ENCODE results near the gene ACSF3.

Gene ACSF3

DNA sequence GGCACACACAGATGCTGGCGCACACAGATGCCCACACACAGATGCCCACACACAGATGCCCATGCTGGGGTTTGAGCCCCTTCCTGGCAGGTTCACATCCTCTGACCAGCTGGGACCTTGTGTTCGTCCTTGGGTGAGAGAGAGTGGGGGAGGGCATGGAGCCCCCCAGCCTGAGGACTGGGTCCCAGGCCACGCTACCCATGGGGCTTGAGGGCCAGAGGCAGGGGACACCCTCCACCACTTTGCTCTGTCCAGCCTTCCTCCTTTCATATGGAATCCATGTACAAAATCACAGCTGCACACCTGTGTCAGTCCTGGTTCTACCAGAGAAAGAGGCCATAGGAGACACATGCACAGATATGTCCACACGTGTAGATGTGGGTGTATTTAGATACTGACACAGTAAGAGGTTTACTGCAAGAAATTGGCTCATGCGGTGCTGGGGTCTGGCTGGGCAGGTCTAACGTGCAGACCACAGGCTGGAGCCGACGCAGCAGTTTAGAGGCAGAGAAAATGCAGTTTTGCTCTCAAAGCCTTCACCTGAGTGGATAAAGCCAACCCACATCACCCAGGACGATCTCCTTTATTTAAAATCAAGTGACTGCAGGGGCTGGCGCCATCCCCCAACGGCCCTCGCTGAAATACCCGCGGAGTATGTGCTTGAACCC, 95.8 kb downstream of the ACSF3 start:
- H3K79me2 ChIP-seq (ENCODE audit: insufficient read depth, low read length) = no peaks in the 10 kb centered on the region
- H4K20me1 ChIP-seq (ENCODE audit: insufficient read depth, low read length) = no peaks in the 10 kb centered on the region
- H3K27me3 ChIP-seq (ENCODE audit: insufficient read depth, low read length) = 0 out of 2 replicates have a peak, but pooled peaks cover 8% of the 10 kb centered on the region
- H3K36me3 ChIP-seq (ENCODE audit: insufficient read depth, low read length) = no peaks in the 10 kb centered on the region
- H3K9ac ChIP-seq (ENCODE audit: low read length) = no peak overlapping the region
- H3F3A ChIP-seq (ENCODE audit: insufficient read depth, low read length) = 0 out of 2 replicates have a peak, but pooled peaks cover 6% of the 10 kb centered on the region
- no peak overlapping the region for H2AFZ ChIP-seq (ENCODE audit: low read length)
- no peaks in the 10 kb centered on the region for H3K9me3 ChIP-seq (ENCODE audit: low read length)
- H3K27ac ChIP-seq (ENCODE audit: low read depth, low read length, poor library complexity, severe bottlenecking) = no peak overlapping the region
- H3K4me3 ChIP-seq (ENCODE audit: low read depth, low read length, poor library complexity, severe bottlenecking) = no peak overlapping the region
- H3K4me1 ChIP-seq (ENCODE audit: insufficient read depth, low read length, severe bottlenecking) = peaks cover 4% of the 10 kb centered on the region
- TF ChIP-seq, protein P1, sequence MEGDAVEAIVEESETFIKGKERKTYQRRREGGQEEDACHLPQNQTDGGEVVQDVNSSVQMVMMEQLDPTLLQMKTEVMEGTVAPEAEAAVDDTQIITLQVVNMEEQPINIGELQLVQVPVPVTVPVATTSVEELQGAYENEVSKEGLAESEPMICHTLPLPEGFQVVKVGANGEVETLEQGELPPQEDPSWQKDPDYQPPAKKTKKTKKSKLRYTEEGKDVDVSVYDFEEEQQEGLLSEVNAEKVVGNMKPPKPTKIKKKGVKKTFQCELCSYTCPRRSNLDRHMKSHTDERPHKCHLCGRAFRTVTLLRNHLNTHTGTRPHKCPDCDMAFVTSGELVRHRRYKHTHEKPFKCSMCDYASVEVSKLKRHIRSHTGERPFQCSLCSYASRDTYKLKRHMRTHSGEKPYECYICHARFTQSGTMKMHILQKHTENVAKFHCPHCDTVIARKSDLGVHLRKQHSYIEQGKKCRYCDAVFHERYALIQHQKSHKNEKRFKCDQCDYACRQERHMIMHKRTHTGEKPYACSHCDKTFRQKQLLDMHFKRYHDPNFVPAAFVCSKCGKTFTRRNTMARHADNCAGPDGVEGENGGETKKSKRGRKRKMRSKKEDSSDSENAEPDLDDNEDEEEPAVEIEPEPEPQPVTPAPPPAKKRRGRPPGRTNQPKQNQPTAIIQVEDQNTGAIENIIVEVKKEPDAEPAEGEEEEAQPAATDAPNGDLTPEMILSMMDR (IDR thresholded peaks at IDR 0.05; ENCODE audit: low read length) = no peak
- no peak for TF ChIP-seq EZH2 (IDR thresholded peaks at IDR 0.05; ENCODE audit: borderline replicate concordance, low read length)
- no peaks in the 10 kb centered on the region for H3K9me2 ChIP-seq (ENCODE audit: low read depth, low read length)
- H3K4me2 ChIP-seq (ENCODE audit: low read length) = no peak overlapping the region

DNA sequence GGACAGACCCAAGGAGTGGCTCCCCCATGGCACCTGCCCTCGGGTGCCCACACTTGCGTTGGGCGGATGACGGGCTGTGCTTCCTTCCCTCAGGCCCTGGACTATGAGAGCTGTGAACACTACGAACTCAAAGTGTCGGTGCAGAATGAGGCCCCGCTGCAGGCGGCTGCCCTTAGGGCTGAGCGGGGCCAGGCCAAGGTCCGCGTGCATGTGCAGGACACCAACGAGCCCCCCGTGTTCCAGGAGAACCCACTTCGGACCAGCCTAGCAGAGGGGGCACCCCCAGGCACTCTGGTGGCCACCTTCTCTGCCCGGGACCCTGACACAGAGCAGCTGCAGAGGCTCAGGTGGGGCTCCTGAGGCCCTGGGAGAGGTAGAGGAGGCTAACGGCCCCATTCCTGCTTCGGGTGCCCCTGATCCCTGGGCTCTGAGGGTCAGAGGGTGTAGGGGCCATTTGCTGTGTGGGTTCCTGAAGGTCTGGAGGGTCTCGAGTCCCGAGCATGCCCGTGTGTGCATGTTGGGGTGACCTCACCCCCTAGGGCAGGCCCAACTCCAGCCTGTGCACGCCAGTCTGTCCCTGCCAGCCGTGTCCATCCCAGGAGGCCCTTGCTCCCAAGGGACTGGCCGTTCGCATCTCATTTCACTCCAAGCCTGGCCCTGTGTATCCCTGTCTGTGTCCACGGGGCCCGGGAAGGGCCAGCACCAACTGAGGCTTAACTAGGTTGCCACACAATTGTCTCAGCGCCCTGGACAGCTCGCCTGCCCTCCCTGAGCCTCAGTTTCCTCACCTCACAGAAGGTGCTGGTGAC, 96.7 kb downstream of the ACSF3 start:
- Histone ChIP-seq H3K27ac (ENCODE audit: low read depth, low read length, poor library complexity, severe bottlenecking) (no peak overlapping the region), H3K4me2 (ENCODE audit: low read length) (no peak overlapping the region), H3K4me3 (ENCODE audit: low read depth, low read length, poor library complexity, severe bottlenecking) (no peak overlapping the region)

DNA sequence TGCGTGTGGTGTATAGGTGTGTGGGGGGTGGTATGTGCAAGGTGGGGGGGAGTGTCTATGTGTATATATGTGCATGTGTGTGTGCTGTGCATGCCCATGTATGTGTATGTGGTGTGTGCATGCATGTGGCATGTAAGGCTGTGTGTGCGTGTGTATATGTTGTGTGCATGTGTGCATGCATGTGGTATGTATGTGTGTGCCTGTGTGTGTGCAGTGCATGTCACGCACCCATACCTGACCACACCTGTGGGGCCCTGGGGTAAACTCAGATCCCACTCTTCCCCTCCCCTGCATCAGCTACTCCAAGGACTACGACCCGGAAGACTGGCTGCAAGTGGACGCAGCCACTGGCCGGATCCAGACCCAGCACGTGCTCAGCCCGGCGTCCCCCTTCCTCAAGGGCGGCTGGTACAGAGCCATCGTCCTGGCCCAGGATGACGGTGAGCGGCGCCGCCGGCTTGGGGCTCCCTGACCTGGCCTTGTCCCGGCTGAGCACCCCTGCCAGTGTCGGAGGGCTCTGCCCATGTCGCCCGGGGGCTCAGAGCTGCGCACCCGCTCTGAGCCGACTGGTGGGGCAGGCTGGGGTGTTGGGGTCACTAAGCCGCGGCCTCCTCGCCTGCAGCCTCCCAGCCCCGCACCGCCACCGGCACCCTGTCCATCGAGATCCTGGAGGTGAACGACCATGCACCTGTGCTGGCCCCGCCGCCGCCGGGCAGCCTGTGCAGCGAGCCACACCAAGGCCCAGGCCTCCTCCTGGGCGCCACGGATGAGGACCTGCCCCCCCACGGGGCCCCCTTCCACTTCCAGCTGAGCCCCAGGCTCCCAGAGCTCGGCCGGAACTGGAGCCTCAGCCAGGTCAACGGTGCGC, 97.6 kb downstream of the ACSF3 start:
- Histone ChIP-seq H2AFZ (ENCODE audit: low read length) (no peak overlapping the region), H3K9me3 (ENCODE audit: low read length) (no peaks in the 10 kb centered on the region), H3K4me1 (ENCODE audit: insufficient read depth, low read length, severe bottlenecking) (peaks cover 4% of the 10 kb centered on the region), H3K9ac (ENCODE audit: low read length) (no peak overlapping the region), H3K4me3 (ENCODE audit: low read depth, low read length, poor library complexity, severe bottlenecking) (no peak overlapping the region), H3K4me2 (ENCODE audit: low read length) (no peak overlapping the region), H3K79me2 (ENCODE audit: insufficient read depth, low read length) (no peaks in the 10 kb centered on the region), H3K27me3 (ENCODE audit: insufficient read depth, low read length) (0 out of 2 replicates have a peak, but pooled peaks cover 8% of the 10 kb centered on the region), H3K36me3 (ENCODE audit: insufficient read depth, low read length) (no peaks in the 10 kb centered on the region), H3F3A (ENCODE audit: insufficient read depth, low read length) (0 out of 2 replicates have a peak, but pooled peaks cover 6% of the 10 kb centered on the region), H3K9me2 (ENCODE audit: low read depth, low read length) (no peaks in the 10 kb centered on the region), H3K27ac (ENCODE audit: low read depth, low read length, poor library complexity, severe bottlenecking) (no peak overlapping the region), H4K20me1 (ENCODE audit: insufficient read depth, low read length) (no peaks in the 10 kb centered on the region)
- TF ChIP-seq, protein P1 (IDR thresholded peaks at IDR 0.05; ENCODE audit: low read length) = no peak
- no peak for TF ChIP-seq EZH2 (IDR thresholded peaks at IDR 0.05; ENCODE audit: borderline replicate concordance, low read length)

More for the DNA sequence above, 96.7 kb downstream of the ACSF3 start:
- no peaks in the 10 kb centered on the region for H3K36me3 ChIP-seq (ENCODE audit: insufficient read depth, low read length)
- H3K9me2 ChIP-seq (ENCODE audit: low read depth, low read length) = no peaks in the 10 kb centered on the region
- no peak overlapping the region for H2AFZ ChIP-seq (ENCODE audit: low read length)
- H4K20me1 ChIP-seq (ENCODE audit: insufficient read depth, low read length) = no peaks in the 10 kb centered on the region
- no peaks in the 10 kb centered on the region for H3K9me3 ChIP-seq (ENCODE audit: low read length)
- TF ChIP-seq, protein P1 (IDR thresholded peaks at IDR 0.05; ENCODE audit: low read length) = no peak
- no peak for TF ChIP-seq EZH2 (IDR thresholded peaks at IDR 0.05; ENCODE audit: borderline replicate concordance, low read length)
- H3F3A ChIP-seq (ENCODE audit: insufficient read depth, low read length) = 0 out of 2 replicates have a peak, but pooled peaks cover 6% of the 10 kb centered on the region
- peaks cover 4% of the 10 kb centered on the region for H3K4me1 ChIP-seq (ENCODE audit: insufficient read depth, low read length, severe bottlenecking)
- no peak overlapping the region for H3K9ac ChIP-seq (ENCODE audit: low read length)
- H3K27me3 ChIP-seq (ENCODE audit: insufficient read depth, low read length) = 0 out of 2 replicates have a peak, but pooled peaks cover 8% of the 10 kb centered on the region
- H3K79me2 ChIP-seq (ENCODE audit: insufficient read depth, low read length) = no peaks in the 10 kb centered on the region

Data from OCI-LY1 (cell line).